HEK293 (cell line): ENCODE data around the gene DGKB.

ENCODE experiments used
- CTCF ChIA-PET: fragments of 350-600 bp; formaldehyde crosslinking; extraction: SDS; loops from one replicate; lab custom pipeline; 2021; ENCODE audit warnings: antibody characterized with exemption; lab: Yijun Ruan, JAX
- POLR2A ChIA-PET: fragments of 300-600 bp; formaldehyde crosslinking; extraction: SDS; loops from one replicate; lab custom pipeline; 2020; ENCODE audit warnings: antibody characterized with exemption, inconsistent platforms; lab: Yijun Ruan, JAX
- H3K27ac ChIP-seq: fragments of 200-500 bp; sonication (Bioruptor generic); 2 replicates; pipeline ENCODE4 v1.5.1; 2014; ENCODE audit warnings: low read depth, low read length, control low read depth, inconsistent platforms; ENCODE audit errors: extremely low read depth
- H3K36me3 ChIP-seq, 2 experiments: fragments of 200-500 bp in 1 of 2; sonication (Bioruptor generic) in 1 of 2; 1 replicate in 1 of 2; 2 replicates in 1 of 2; pipeline ENCODE4 v1.5.1; 2014 to 2017; ENCODE audit warnings: inconsistent platforms in 2 of 2, low read length in 2 of 2; ENCODE audit not compliant: control insufficient read depth in 2 of 2, insufficient read depth in 1 of 2
- H3K4me1 ChIP-seq: fragments of 200-500 bp; sonication (Bioruptor generic); 2 replicates; pipeline ENCODE4 v1.5.1; 2014; ENCODE audit warnings: mild to moderate bottlenecking, low read length, inconsistent platforms; ENCODE audit not compliant: control insufficient read depth, insufficient read depth
- H3K4me3 ChIP-seq: 2 replicates; pipeline ENCODE4 v1.5.1; 2011; ENCODE audit warnings: low read depth, mild to moderate bottlenecking, control low read depth, low read length, moderate library complexity
- H3K9me3 ChIP-seq: fragments of 200-500 bp; sonication (Bioruptor generic); 2 replicates; pipeline ENCODE4 v1.5.1; 2014; ENCODE audit warnings: low read depth, low read length, inconsistent platforms; ENCODE audit not compliant: control insufficient read depth, insufficient read depth
- GFI1B ChIP-seq: fragments of 450-650 bp; formaldehyde crosslinking; IDR thresholded peaks from 2 replicates; pipeline ENCODE4 v1.5.1; 2016; ENCODE audit warnings: missing biosample characterization, missing genetic modification characterization
- GLI2 ChIP-seq: fragments of 450-650 bp; formaldehyde crosslinking; IDR thresholded peaks from 2 replicates; pipeline ENCODE4; 2017; ENCODE audit warnings: missing biosample characterization, missing genetic modification characterization, low read depth, borderline replicate concordance
- GLIS2 ChIP-seq: fragments of 450-650 bp; formaldehyde crosslinking; IDR thresholded peaks from 2 replicates; pipeline ENCODE4 v1.5.1; 2016; ENCODE audit warnings: missing biosample characterization, missing genetic modification characterization
- IKZF3 ChIP-seq: fragments of 450-650 bp; IDR thresholded peaks from 2 replicates; pipeline ENCODE4 v1.5.0; 2018; ENCODE audit warnings: missing biosample characterization, mild to moderate bottlenecking, missing genetic modification characterization, moderate library complexity
- MEIS1 ChIP-seq: sonication (generic); formaldehyde crosslinking; IDR thresholded peaks from 2 replicates; pipeline ENCODE4 v1.8.1; 2022; ENCODE audit warnings: missing genetic modification reagents, mild to moderate bottlenecking, borderline replicate concordance
- MYNN ChIP-seq: fragments of 450-650 bp; formaldehyde crosslinking; IDR thresholded peaks from 2 replicates; pipeline ENCODE4 v1.5.1; 2016; ENCODE audit warnings: missing biosample characterization, missing genetic modification characterization, borderline replicate concordance
- WT1 ChIP-seq: fragments of 450-650 bp; formaldehyde crosslinking; IDR thresholded peaks from 2 replicates; pipeline ENCODE4 v1.5.1; 2016; ENCODE audit warnings: missing biosample characterization, missing genetic modification characterization
- ZBTB48 ChIP-seq: fragments of 450-650 bp; formaldehyde crosslinking; IDR thresholded peaks from 2 replicates; pipeline ENCODE4 v1.5.1; 2016; ENCODE audit warnings: missing biosample characterization, missing genetic modification characterization
- ZIC2 ChIP-seq: fragments of 450-650 bp; formaldehyde crosslinking; IDR thresholded peaks from 2 replicates; pipeline ENCODE4 v1.5.1; 2016; ENCODE audit warnings: missing biosample characterization, missing genetic modification characterization
- ZNF202 ChIP-seq: fragments of 450-650 bp; formaldehyde crosslinking; IDR thresholded peaks from 2 replicates; pipeline ENCODE4 v1.5.1; 2016; ENCODE audit warnings: missing biosample characterization, missing genetic modification characterization, borderline replicate concordance
- ZNF221 ChIP-seq: fragments of 450-650 bp; formaldehyde crosslinking; IDR thresholded peaks from 2 replicates; pipeline ENCODE4 v1.5.1; 2017; ENCODE audit warnings: missing biosample characterization, missing genetic modification characterization, borderline replicate concordance
- ZNF266 ChIP-seq: fragments of 450-650 bp; formaldehyde crosslinking; IDR thresholded peaks from 2 replicates; pipeline ENCODE4 v1.5.1; 2016; ENCODE audit warnings: missing biosample characterization, missing genetic modification characterization, low read depth
- ZNF341 ChIP-seq: fragments of 450-650 bp; formaldehyde crosslinking; IDR thresholded peaks from 2 replicates; pipeline ENCODE4; 2016; ENCODE audit warnings: low read depth, missing biosample characterization, missing genetic modification characterization
- ZNF404 ChIP-seq: fragments of 450-650 bp; formaldehyde crosslinking; IDR thresholded peaks from 2 replicates; pipeline ENCODE4 v1.5.1; 2017; ENCODE audit warnings: missing biosample characterization, missing genetic modification characterization
- ZNF433 ChIP-seq: fragments of 450-650 bp; formaldehyde crosslinking; IDR thresholded peaks from 2 replicates; pipeline ENCODE4 v1.5.1; 2016; ENCODE audit warnings: missing biosample characterization, missing genetic modification characterization, low read depth
- ZNF48 ChIP-seq: fragments of 450-650 bp; formaldehyde crosslinking; IDR thresholded peaks from 2 replicates; pipeline ENCODE4 v1.5.1; 2016; ENCODE audit warnings: missing biosample characterization, missing genetic modification characterization
- ZNF585B ChIP-seq: fragments of 450-650 bp; formaldehyde crosslinking; IDR thresholded peaks from 2 replicates; pipeline ENCODE4 v1.5.1; 2016; ENCODE audit warnings: missing biosample characterization, missing genetic modification characterization
- ZNF660 ChIP-seq: fragments of 450-650 bp; IDR thresholded peaks from 2 replicates; pipeline ENCODE4 v1.5.1; 2018; ENCODE audit warnings: missing biosample characterization, mild to moderate bottlenecking, missing genetic modification characterization
- ZNF747 ChIP-seq: fragments of 450-650 bp; formaldehyde crosslinking; IDR thresholded peaks from 2 replicates; pipeline ENCODE4 v1.5.1; 2016; ENCODE audit warnings: missing biosample characterization, missing genetic modification characterization
- TF ChIP-seq, protein P1 (sequence below): fragments of 450-650 bp; formaldehyde crosslinking; IDR thresholded peaks from 2 replicates; pipeline ENCODE4 v1.5.1; 2016; ENCODE audit warnings: missing biosample characterization, missing genetic modification characterization
- TF ChIP-seq, protein P2 (sequence below): fragments of 450-650 bp; formaldehyde crosslinking; IDR thresholded peaks from 2 replicates; pipeline ENCODE4 v1.5.1; 2016; ENCODE audit warnings: missing biosample characterization, missing genetic modification characterization
- TF ChIP-seq, protein P3 (sequence below): fragments of 450-650 bp; formaldehyde crosslinking; IDR thresholded peaks from 2 replicates; pipeline ENCODE4 v1.5.1; 2017; ENCODE audit warnings: missing biosample characterization, missing genetic modification characterization
- TF ChIP-seq, protein P4 (sequence below): fragments of 450-650 bp; formaldehyde crosslinking; conservative IDR thresholded peaks from 2 replicates; pipeline ENCODE4 v1.5.1; 2016; ENCODE audit warnings: low read depth, missing biosample characterization, missing genetic modification characterization
- TF ChIP-seq, protein P5 (sequence below): fragments of 450-650 bp; IDR thresholded peaks from 2 replicates; pipeline ENCODE4 v1.5.1; 2018; ENCODE audit warnings: missing biosample characterization, missing genetic modification characterization

Gene DGKB

DNA sequence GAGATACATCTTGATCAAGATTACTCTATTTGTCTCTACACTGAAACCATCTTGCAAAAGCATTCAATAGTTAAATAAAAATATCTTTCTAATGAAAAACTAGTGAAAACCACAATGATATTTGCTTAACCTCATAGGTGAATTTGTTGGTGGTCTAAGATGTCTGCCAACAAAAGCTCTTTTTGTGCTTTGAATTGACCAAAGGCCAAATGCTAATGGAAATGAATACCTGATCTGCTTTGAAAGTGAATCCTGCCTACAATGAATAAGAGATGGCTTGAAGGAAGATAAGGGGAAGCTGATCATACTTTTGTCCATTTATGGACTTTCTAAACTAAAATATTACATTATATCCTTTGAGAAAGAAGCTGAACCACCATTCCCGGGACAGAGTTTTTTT, 684.2 kb downstream of the DGKB start:
- TF ChIP-seq, protein P1, sequence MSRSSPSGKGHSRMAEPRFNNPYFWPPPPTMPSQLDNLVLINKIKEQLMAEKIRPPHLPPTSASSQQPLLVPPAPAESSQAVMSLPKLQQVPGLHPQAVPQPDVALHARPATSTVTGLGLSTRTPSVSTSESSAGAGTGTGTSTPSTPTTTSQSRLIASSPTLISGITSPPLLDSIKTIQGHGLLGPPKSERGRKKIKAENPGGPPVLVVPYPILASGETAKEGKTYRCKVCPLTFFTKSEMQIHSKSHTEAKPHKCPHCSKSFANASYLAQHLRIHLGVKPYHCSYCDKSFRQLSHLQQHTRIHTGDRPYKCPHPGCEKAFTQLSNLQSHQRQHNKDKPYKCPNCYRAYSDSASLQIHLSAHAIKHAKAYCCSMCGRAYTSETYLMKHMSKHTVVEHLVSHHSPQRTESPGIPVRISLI (tag by site-specific recombination): no peak
- TF ChIP-seq ZNF747 (tag by site-specific recombination) (no peak), ZNF585B (tag by site-specific recombination) (no peak), ZNF202 (no peak), MYNN (no peak), ZNF341 (tag by site-specific recombination) (no peak), MEIS1 (CRISPR knock-in tag) (no peak), GLI2 (tag by site-specific recombination) (no peak)
- TF ChIP-seq, protein P2, sequence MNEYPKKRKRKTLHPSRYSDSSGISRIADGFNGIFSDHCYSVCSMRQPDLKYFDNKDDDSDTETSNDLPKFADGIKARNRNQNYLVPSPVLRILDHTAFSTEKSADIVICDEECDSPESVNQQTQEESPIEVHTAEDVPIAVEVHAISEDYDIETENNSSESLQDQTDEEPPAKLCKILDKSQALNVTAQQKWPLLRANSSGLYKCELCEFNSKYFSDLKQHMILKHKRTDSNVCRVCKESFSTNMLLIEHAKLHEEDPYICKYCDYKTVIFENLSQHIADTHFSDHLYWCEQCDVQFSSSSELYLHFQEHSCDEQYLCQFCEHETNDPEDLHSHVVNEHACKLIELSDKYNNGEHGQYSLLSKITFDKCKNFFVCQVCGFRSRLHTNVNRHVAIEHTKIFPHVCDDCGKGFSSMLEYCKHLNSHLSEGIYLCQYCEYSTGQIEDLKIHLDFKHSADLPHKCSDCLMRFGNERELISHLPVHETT: no peak
- TF ChIP-seq, all 188 proteins: peak for 0

DNA sequence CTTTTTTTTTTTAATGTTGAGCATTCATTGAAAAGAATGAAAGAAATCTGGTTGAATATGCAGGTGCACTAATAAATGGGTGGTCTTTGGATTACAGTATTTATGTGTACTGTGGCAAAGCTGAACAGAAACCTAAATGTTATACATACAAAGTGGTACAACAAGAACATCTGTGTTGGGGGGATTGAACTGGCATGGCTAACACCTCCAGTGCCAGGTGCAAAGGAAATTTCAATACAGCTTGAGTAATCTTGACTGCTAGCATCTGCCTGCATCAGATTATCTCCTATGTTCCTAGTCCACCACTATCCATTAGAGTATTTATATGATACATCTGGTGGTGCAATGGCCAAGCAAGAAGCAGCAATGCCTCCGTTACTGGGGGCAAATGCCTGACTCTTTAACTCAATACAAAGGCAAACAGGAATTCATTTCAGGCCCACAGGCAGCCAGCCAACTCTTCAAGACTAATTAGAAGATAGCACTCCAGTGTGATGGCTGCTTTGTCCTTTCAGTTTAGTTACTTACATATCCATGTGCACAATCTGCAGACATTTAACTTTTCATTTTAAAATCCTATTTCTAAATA, 692.6 kb downstream of the DGKB start:
- Histone ChIP-seq H3K9me3 (no peaks in the 10 kb centered on the region), H3K4me3 (no peak overlapping the region), H3K36me3 (no peaks in the 10 kb centered on the region), H3K4me1 (no peaks in the 10 kb centered on the region), H3K27ac (no peak overlapping the region)
- POLR2A ChIA-PET: no interaction called here
- TF ChIP-seq ZNF660: no peak
- TF ChIP-seq, protein P3, sequence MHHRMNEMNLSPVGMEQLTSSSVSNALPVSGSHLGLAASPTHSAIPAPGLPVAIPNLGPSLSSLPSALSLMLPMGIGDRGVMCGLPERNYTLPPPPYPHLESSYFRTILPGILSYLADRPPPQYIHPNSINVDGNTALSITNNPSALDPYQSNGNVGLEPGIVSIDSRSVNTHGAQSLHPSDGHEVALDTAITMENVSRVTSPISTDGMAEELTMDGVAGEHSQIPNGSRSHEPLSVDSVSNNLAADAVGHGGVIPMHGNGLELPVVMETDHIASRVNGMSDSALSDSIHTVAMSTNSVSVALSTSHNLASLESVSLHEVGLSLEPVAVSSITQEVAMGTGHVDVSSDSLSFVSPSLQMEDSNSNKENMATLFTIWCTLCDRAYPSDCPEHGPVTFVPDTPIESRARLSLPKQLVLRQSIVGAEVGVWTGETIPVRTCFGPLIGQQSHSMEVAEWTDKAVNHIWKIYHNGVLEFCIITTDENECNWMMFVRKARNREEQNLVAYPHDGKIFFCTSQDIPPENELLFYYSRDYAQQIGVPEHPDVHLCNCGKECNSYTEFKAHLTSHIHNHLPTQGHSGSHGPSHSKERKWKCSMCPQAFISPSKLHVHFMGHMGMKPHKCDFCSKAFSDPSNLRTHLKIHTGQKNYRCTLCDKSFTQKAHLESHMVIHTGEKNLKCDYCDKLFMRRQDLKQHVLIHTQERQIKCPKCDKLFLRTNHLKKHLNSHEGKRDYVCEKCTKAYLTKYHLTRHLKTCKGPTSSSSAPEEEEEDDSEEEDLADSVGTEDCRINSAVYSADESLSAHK (tag by site-specific recombination): no peak
- TF ChIP-seq, protein P4, sequence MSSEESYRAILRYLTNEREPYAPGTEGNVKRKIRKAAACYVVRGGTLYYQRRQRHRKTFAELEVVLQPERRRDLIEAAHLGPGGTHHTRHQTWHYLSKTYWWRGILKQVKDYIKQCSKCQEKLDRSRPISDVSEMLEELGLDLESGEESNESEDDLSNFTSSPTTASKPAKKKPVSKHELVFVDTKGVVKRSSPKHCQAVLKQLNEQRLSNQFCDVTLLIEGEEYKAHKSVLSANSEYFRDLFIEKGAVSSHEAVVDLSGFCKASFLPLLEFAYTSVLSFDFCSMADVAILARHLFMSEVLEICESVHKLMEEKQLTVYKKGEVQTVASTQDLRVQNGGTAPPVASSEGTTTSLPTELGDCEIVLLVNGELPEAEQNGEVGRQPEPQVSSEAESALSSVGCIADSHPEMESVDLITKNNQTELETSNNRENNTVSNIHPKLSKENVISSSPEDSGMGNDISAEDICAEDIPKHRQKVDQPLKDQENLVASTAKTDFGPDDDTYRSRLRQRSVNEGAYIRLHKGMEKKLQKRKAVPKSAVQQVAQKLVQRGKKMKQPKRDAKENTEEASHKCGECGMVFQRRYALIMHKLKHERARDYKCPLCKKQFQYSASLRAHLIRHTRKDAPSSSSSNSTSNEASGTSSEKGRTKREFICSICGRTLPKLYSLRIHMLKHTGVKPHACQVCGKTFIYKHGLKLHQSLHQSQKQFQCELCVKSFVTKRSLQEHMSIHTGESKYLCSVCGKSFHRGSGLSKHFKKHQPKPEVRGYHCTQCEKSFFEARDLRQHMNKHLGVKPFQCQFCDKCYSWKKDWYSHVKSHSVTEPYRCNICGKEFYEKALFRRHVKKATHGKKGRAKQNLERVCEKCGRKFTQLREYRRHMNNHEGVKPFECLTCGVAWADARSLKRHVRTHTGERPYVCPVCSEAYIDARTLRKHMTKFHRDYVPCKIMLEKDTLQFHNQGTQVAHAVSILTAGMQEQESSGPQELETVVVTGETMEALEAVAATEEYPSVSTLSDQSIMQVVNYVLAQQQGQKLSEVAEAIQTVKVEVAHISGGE: no peak
- no peak for TF ChIP-seq ZNF221 (tag by site-specific recombination)
- no peak for TF ChIP-seq IKZF3
- TF ChIP-seq, protein P5, sequence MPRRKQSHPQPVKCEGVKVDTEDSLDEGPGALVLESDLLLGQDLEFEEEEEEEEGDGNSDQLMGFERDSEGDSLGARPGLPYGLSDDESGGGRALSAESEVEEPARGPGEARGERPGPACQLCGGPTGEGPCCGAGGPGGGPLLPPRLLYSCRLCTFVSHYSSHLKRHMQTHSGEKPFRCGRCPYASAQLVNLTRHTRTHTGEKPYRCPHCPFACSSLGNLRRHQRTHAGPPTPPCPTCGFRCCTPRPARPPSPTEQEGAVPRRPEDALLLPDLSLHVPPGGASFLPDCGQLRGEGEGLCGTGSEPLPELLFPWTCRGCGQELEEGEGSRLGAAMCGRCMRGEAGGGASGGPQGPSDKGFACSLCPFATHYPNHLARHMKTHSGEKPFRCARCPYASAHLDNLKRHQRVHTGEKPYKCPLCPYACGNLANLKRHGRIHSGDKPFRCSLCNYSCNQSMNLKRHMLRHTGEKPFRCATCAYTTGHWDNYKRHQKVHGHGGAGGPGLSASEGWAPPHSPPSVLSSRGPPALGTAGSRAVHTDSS: no peak
- no peak for TF ChIP-seq GFI1B (tag by site-specific recombination)
- TF ChIP-seq GLIS2 (tag by site-specific recombination): no peak
- no peak for TF ChIP-seq ZNF48
- no peak for TF ChIP-seq ZIC2 (tag by site-specific recombination)
- TF ChIP-seq ZNF433: no peak
- no peak for TF ChIP-seq ZBTB48 (tag by site-specific recombination)
- TF ChIP-seq ZNF341 (tag by site-specific recombination): no peak
- TF ChIP-seq ZNF266 (tag by site-specific recombination): no peak
- TF ChIP-seq ZNF404 (tag by site-specific recombination): no peak
- TF ChIP-seq WT1 (tag by site-specific recombination): no peak
- CTCF ChIA-PET: no interaction called here

More for the DNA sequence above, 684.2 kb downstream of the DGKB start:
- ChIA-PET CTCF (no interaction called here), POLR2A (no interaction called here)
- no peak overlapping the region for H3K27ac ChIP-seq
- H3K9me3 ChIP-seq: no peaks in the 10 kb centered on the region
- no peak overlapping the region for H3K4me3 ChIP-seq
- no peaks in the 10 kb centered on the region for H3K4me1 ChIP-seq
- no peaks in the 10 kb centered on the region for H3K36me3 ChIP-seq
